ENCODE data around the gene ZPR1. TPM values are rescaled to one million over a fixed set of nuclear protein-coding genes. Genes with fewer than 3 reads are reported as not detected.

Gene ZPR1
- total RNA-seq, 6 experiments from 2014 or later: 55.9 to 71.8 (median 64.4) TPM

- H3K27me3 Mint-ChIP-seq (ENCODE audit: insufficient read depth): no peaks in the 10 kb centered on the region
- TF ChIP-seq CTCF (IDR thresholded peaks at IDR 0.05): no peak
- no peak for DNase-seq
- no peaks in the 10 kb centered on the region for H3K36me3 Mint-ChIP-seq (ENCODE audit: low read depth)
- H3K4me3 Mint-ChIP-seq: no peak overlapping the region
- peaks cover 12% of the 10 kb centered on the region for H3K4me1 Mint-ChIP-seq (ENCODE audit: low read depth)
- no peak overlapping the region for H3K27ac Mint-ChIP-seq
- no peaks in the 10 kb centered on the region for H3K9me3 Mint-ChIP-seq
These were observed 47.1 kb downstream of the ZPR1 start for GRCh38 chr11:116740741-116741140.

- Mint-ChIP-seq H3K27ac (no peak overlapping the region), H3K4me3 (no peak overlapping the region), H3K27me3 (ENCODE audit: insufficient read depth) (no peaks in the 10 kb centered on the region), H3K36me3 (ENCODE audit: low read depth) (no peaks in the 10 kb centered on the region), H3K9me3 (no peaks in the 10 kb centered on the region), H3K4me1 (ENCODE audit: low read depth) (peaks cover 12% of the 10 kb centered on the region)
- DNase-seq: no peak
- TF ChIP-seq CTCF (IDR thresholded peaks at IDR 0.05): no peak
These were observed 48.8 kb downstream of the ZPR1 start for GRCh38 chr11:116738975-116739374.

GRCh38 chr11:116736763-116737162 is 51.1 kb downstream of the ZPR1 start:
- peak; percentile 4 for DNase-seq
- Mint-ChIP-seq H3K9me3 (no peaks in the 10 kb centered on the region), H3K27ac (no peak overlapping the region), H3K4me1 (ENCODE audit: low read depth) (peaks cover 6% of the 10 kb centered on the region), H3K4me3 (no peak overlapping the region), H3K36me3 (ENCODE audit: low read depth) (no peaks in the 10 kb centered on the region), H3K27me3 (ENCODE audit: insufficient read depth) (peaks cover 3% of the 10 kb centered on the region; the same call in 1 of the 2 replicates)
- peak; percentile 23 for TF ChIP-seq CTCF (IDR thresholded peaks at IDR 0.05)

- peaks cover 21% of the 10 kb centered on the region for H3K27me3 Mint-ChIP-seq (ENCODE audit: insufficient read depth)
- H3K27ac Mint-ChIP-seq: no peak overlapping the region
- H3K36me3 Mint-ChIP-seq (ENCODE audit: low read depth): no peaks in the 10 kb centered on the region
- TF ChIP-seq CTCF (IDR thresholded peaks at IDR 0.05): no peak
- peaks cover 6% of the 10 kb centered on the region for H3K4me1 Mint-ChIP-seq (ENCODE audit: low read depth)
- H3K9me3 Mint-ChIP-seq: no peaks in the 10 kb centered on the region
- no peak overlapping the region for H3K4me3 Mint-ChIP-seq
- no peak for DNase-seq
These were observed 53.8 kb downstream of the ZPR1 start for GRCh38 chr11:116733969-116734508.

GRCh38 chr11:116733043-116733755 is 54.6 kb downstream of the ZPR1 start:
- H3K27ac Mint-ChIP-seq: no peak overlapping the region
- H3K9me3 Mint-ChIP-seq: no peaks in the 10 kb centered on the region
- TF ChIP-seq CTCF (IDR thresholded peaks at IDR 0.05): no peak; the same call in none of the 2 replicates

More at GRCh38 chr11:116733043-116733755, 54.6 kb downstream of the ZPR1 start:
- Mint-ChIP-seq H3K27me3 (ENCODE audit: insufficient read depth) (peaks cover 27% of the 10 kb centered on the region), H3K4me3 (no peak overlapping the region), H3K4me1 (ENCODE audit: low read depth) (peaks cover 6% of the 10 kb centered on the region), H3K36me3 (ENCODE audit: low read depth) (no peaks in the 10 kb centered on the region)
- no peak for DNase-seq
